ENCODE measurements around the gene CD82.

GRCh38 chr11:44580701-44581100, 15.2 kb downstream of the CD82 start:
- TF ChIP-seq CTCF (IDR thresholded peaks at IDR 0.05) (no peak), POLR2A (IDR thresholded peaks at IDR 0.05) (no peak)

All from right lobe of liver (tissue), 4 donors.